Eye (tissue), 1 donor: ENCODE results near the gene MAPK10.
A peak's percentile ranks its signal among the peaks of the same experiment; 100 is the strongest.
"Not testable (repeated sequence)": the region's sequence is repeated elsewhere in the genome, so short reads cannot be mapped to it uniquely, and the experiment has no call there.

Experiments
- DNase-seq: peaks from one replicate; pipeline ENCODE4 v3.0.0-alpha.2; 2015

MAPK10 gene

DNA sequence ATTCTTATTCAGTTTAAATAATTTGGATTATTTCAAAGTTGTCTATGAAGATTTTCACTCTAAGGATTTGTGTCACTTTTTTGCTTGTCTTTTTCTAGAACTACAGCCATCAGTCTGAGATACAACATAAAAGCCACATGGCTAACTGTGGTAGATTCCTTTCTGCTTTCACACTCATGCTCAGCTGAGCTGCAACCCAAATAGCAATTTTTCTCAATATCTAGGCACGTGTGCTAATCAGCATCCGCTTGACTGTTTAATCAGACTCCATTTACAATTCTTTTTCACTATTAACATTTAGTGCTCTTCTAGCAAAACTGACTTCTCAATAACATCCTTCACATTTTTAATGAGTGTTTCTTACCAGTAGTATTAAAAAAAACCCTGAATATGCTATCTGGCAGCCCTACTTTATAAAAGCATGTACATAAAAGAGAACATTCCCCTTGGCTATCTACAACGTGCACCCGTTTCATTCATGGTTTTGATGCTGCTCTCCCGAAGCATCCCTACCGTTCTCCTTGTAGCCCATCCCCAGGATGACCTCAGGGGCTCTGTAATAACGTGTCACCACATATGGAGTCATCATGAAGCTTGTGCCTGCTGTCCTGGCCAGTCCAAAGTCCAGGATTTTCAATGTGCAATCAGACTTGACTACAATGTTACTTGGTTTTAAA lies 259.2 kb downstream of the MAPK10 start:
- no peak for DNase-seq

DNA sequence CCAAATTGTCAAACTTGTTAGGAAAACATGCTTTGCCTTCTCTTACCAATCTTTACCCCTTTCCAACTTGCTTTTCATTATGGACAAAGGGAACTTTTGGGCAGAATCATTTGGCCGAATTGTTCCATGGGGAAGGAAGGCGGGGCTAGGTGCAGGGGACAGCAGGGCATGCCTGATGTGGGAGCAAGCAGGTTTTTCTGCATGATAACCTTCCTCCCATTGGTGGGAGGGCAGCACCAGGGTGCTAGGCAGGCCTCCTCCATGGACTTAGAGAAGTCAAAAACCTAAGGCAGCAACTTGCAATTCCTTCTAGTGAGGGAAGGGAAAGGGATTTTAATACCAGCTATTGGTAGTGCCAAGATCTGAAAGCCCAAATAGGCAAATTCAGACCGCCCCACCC lies 260.5 kb downstream of the MAPK10 start:
- no peak for DNase-seq

DNA sequence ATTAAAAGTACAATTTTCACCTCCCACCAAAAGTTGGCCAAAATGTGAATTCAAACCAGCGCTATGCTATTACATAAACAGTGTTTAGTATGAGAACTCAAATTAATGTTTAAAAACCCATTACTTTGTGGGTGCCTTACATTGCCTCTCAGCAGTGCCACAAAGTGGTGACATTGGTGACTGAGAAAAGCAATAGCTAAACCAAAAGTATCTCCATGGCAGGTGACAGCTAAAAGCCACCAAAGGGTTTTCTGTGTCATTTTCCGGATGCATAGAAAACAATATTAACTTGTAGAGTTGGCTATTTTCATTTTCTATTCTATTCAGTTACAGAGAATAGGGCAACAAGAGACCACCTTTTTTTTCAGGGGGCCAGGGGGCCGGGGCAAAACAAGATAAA lies 261.2 kb downstream of the MAPK10 start:
- DNase-seq, result no peak

GRCh38 chr4:86096373-86096772 lies 263.5 kb downstream of the MAPK10 start:
- DNase-seq, result no peak

DNA sequence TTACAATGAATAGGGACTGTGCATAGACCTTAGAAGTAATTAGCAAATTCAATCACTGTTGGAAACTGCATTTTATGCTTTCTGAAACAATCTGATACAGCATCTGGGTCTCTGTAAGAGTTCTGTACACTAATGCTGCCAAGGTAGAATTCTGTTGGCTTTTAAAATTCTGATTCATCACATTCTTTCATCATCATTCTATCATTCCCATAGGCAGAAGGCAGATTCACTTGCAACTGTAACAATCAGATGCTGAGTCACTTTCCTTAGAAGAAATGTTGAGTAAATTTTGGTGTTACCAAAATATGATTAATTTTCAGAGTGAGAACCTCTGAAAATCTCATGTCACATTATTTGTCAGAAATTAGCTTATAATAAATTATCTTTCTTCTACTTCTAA lies 267.2 kb downstream of the MAPK10 start:
- no peak for DNase-seq

DNA sequence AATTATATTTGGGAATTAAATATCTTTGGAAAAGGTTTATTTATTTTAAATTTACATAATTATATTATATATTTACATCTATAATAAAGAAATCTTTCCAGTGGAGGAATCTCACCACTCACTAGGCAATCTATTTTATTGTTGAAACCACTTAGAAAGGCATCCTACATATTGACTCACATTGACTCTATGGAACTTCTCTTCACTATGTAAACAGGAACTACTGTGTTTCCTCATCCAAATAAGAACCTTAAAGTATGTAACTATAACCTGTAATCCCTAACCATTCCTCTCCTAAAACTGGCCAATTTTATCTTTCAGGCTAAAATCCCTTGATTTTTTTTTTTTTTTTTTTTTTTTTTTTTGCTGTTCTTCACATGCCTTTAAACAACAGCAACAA lies 268.7 kb downstream of the MAPK10 start:
- no peak for DNase-seq

DNA sequence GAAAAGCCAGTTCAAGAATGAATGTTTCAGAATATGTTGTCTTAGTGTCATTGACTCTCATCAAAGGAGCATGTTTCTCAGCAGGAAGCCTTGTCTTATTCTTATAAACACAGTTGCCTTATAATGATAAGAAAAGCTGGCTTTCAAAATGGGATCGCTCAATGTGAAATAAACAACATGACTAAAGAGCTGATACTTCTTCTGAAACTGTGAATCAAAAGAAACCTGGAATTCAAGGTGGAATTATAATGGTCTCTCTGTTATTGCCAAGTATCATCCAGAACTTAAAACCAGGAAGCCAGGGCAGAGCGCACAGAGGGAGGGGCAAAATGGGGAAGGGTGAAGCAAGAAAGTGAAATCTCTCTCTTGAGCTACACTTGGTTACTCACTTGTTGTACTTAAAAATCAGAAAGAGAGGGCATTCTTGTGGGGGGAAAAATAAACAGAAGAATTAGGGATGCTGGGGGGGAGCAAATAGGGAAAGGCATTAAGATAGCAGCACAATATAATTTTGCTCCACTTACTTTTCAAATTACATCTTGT lies 270.0 kb downstream of the MAPK10 start:
- DNase-seq, result no peak

- no peak for DNase-seq
Measured at GRCh38 chr4:86089053-86089452, 270.8 kb downstream of the MAPK10 start.

- not testable (repeated sequence) for DNase-seq
Measured at GRCh38 chr4:86075796-86076195, 284.1 kb downstream of the MAPK10 start.

DNA sequence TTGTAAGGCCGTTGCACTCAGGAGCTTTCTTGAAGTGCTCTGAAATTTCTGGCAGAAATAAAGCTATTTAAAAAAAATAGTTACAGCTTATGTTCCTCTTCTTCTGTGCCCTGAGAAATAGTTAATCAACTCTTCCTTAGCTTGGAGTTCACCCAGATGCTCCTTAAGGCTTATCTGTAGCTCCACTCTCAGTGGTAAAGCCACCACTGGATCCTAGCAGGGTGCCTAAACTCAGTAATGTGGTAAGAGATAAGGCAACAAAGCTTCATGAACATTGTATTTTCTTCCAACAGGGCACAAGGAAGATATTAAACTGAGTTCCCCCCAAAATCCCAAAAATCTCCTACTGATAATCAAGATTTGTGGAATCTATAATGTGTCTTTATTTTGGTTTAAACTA lies 299.5 kb downstream of the MAPK10 start:
- DNase-seq, result no peak

- no peak for DNase-seq
Measured at GRCh38 chr4:86058621-86059020, 301.2 kb downstream of the MAPK10 start.

DNA sequence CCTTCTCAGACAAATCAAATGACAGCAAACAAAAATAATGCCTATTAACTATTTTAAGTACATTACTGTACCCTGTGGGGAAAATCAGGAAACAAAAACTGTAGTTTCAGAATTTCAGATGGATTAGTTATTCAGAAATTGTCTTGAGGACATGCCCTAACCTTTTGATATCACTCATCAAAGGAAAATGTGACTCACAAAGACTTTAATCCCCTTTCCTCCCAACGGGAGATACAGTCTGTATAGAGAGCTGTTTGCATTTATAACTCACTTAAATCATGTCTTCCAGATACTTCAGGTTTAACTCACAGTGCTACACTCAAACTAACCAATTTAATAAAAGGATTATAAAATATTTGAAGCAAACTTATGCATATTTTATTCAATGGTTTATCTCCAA lies 304.0 kb downstream of the MAPK10 start:
- DNase-seq, result peak; percentile 18

- peak; percentile 55 for DNase-seq
Measured at GRCh38 chr4:86054286-86055032, 305.4 kb downstream of the MAPK10 start.

DNA sequence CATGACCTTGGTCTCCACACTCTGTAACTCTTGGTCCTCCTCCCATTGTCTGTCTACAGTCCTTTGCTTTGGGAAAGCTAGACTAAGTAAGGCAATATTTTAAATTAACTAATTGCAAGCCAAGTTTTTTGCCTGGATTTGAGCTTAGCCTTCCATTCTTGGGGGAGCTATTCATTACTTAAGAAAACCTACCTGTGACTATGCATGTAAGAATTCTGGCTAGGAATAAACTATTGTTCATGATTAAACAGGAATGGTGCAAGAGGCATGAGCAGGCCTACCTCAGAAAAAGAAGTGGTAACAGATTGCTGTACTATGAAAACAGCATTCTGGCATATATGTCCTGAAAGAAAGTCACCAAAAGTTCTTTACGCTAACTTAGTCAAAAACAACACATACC lies 309.4 kb downstream of the MAPK10 start:
- DNase-seq, result no peak

GRCh38 chr4:86048426-86048825 lies 311.4 kb downstream of the MAPK10 start:
- no peak for DNase-seq

DNA sequence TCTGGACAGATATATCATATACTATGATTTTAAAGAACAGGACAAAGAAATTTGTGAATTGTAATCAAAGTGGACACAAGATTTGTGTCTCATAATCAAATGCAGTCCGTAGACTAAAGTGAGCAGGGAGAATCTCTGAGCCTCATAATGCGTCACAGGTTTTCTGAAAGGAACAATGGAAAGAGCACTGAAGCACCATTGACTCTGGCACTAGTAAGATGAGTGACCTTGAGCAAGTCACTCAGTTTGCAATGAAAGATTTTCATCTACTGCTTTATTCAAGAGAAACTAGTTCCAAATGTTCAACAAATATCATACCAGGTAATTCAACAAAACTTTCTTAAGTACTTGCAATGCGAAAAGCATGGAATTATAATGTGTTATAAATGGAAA lies 315.3 kb downstream of the MAPK10 start:
- no peak for DNase-seq

GRCh38 chr4:86043755-86044592 lies 315.9 kb downstream of the MAPK10 start:
- peak; percentile 91 for DNase-seq

DNA sequence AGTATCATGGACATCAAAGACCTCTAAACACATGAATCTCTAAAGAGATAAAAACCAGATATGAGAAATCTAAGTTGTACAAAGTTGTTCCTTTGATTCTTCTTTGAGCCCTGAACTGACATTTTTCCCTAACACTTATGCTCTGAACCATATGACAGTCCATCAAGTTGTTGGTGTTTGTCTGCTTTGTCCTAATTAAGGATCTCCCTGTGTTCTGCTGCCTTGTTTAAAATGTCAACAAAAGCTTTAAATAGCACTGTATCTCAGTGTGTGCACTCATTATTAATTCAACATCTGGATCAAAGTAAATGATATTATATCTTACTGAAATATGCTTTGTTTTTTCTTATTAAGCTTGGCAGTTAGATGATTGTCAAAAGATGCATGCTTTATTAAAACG lies 321.8 kb downstream of the MAPK10 start:
- no peak for DNase-seq

DNA sequence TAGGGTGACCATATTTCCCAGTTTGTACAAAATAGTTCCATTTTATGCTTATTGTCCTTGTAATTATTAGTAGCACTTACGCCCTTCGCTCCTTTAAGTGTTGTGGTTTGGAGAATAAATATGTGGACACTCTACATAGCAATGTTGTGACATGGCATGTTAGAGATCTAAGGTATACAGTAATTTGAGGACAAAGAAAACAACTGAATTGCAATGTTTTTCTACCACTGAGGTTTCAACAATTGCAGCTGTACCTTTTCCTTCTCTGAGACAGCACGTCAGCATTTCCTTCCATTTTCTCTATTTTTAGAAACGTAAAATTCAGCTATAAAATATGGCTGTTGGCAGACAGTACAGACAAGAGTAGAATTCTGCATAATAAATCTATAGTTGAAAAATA lies 323.1 kb downstream of the MAPK10 start:
- DNase-seq, result no peak

GRCh38 chr4:86035688-86036087 lies 324.2 kb downstream of the MAPK10 start:
- DNase-seq, result no peak

GRCh38 chr4:86034616-86035015 lies 325.2 kb downstream of the MAPK10 start:
- no peak for DNase-seq

DNA sequence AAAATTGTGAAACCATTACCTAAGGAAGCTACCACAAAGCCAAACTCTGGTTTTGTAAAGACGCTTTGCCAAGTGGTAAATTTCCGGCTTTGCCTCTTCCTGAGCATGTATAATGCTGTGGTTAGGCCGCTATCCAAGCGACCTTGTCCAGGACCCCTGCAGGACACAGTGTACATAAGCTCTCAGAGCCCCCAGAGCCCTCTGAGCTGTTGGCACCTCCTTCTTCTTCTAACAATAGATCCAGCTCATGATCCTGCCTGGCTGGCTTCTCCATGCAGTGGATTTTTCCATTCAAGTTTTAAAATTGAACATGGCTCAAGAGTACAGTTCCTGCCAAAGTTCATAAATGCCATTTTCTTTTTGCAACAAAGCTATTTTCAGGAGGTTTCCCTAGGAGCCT lies 326.7 kb downstream of the MAPK10 start:
- peak; percentile 57 for DNase-seq

- peak; percentile 12 for DNase-seq
Measured at GRCh38 chr4:86032476-86033022, 327.3 kb downstream of the MAPK10 start.
